GM12878 (cell line): ENCODE data around the gene PLPP7. TPM values are rescaled to one million over a fixed set of nuclear protein-coding genes. Genes with fewer than 3 reads are reported as not detected.
A peak's percentile ranks its signal among the peaks of the same experiment; 100 is the strongest.
"Not testable (repeated sequence)": the region's sequence is repeated elsewhere in the genome, so short reads cannot be mapped to it uniquely, and the experiment has no call there.

Source experiments
- ATAC-seq: fragments of 200-7000 bp; cut with Tn5 transposase; 3 replicates; pipeline ENCODE4 v1.9.1; 2020; ENCODE audit warnings: mild to moderate bottlenecking, moderate library complexity
- BruUV-seq: library from RNA; stranded (reverse); fragments of 400-500 nt; replicated peaks from 2 replicates; lab custom pipeline; 2021; lab: Mats Ljungman, UMichigan
- CTCF ChIA-PET: fragments of 300-600 bp; sonication (Branson Sonifier 250); formaldehyde crosslinking; extraction: SDS; loops from one replicate; lab custom pipeline; 2021; ENCODE audit warnings: inconsistent platforms; lab: Yijun Ruan, JAX
- POLR2A ChIA-PET: fragments of 350-600 bp; formaldehyde crosslinking; extraction: SDS; loops from one replicate; lab custom pipeline; 2021; ENCODE audit warnings: inconsistent platforms; lab: Charles Lee
- RAD21 ChIA-PET: fragments of 300-600 bp; sonication (Branson Sonifier 250); formaldehyde crosslinking; loops from one replicate; lab custom pipeline; 2023; ENCODE audit warnings: antibody characterized with exemption; ENCODE audit not compliant: unreplicated experiment; lab: Charles Lee
- SMC1A ChIA-PET: fragments of 300-600 bp; sonication (Branson Sonifier 250); formaldehyde crosslinking; loops from one replicate; lab custom pipeline; 2023; ENCODE audit not compliant: unreplicated experiment, uncharacterized antibody; lab: Charles Lee
- DNase-seq: peaks from one replicate; pipeline ENCODE4 v3.0.0-alpha.2; 2011; ENCODE audit warnings: low read depth, low spot score
- FAIRE-seq: peaks from 3 replicates; lab custom pipeline; 2011; peaks lifted over from hg19 to GRCh38; lab: Jason Lieb, UNC
- H2AFZ ChIP-seq: 2 replicates; pipeline ENCODE4 v1.6.0; 2011; ENCODE audit warnings: low read depth, low read length, control low read depth; ENCODE audit not compliant: control insufficient read depth
- H3K27ac ChIP-seq: 2 replicates; pipeline ENCODE4 v1.5.1; 2011; ENCODE audit warnings: control low read depth; ENCODE audit not compliant: control insufficient read depth, insufficient read depth
- H3K27me3 ChIP-seq, 2 experiments: replicated peaks in 1 of 2; 2 replicates each; pipeline versions ENCODE4 v1.6.0 to v1.6.1; 2011; ENCODE audit warnings: low read length in 1 of 2; ENCODE audit not compliant: control insufficient read depth in 2 of 2, insufficient read depth in 2 of 2
- H3K36me3 ChIP-seq, 2 experiments: 2 replicates each; pipeline ENCODE4 v1.5.1; 2011; ENCODE audit warnings: low read length in 1 of 2; ENCODE audit not compliant: control insufficient read depth in 2 of 2, insufficient read depth in 2 of 2
- H3K4me1 ChIP-seq: 2 replicates; pipeline ENCODE4 v1.6.1; 2011; ENCODE audit warnings: mild to moderate bottlenecking, low read length, moderate library complexity, mixed read lengths; ENCODE audit not compliant: control insufficient read depth, insufficient read depth
- H3K4me2 ChIP-seq: 2 replicates; pipeline ENCODE4 v1.6.0; 2011; ENCODE audit warnings: control low read depth; ENCODE audit not compliant: control insufficient read depth, insufficient read depth
- H3K4me3 ChIP-seq: fragments of 200-600 bp; sonication (generic); 2 replicates; pipeline ENCODE4 v1.5.1; 2016
- H3K79me2 ChIP-seq: 2 replicates; pipeline ENCODE4 v1.6.0; 2011; ENCODE audit warnings: low read length; ENCODE audit not compliant: control insufficient read depth, insufficient read depth
- H3K9ac ChIP-seq: 2 replicates; pipeline ENCODE4 v1.8.0; 2011; ENCODE audit warnings: low read length, control low read depth, mixed read lengths; ENCODE audit not compliant: control insufficient read depth, insufficient read depth
- H3K9me3 ChIP-seq: replicated peaks from 3 replicates; pipeline ENCODE4 v1.5.1; 2011; ENCODE audit warnings: mild to moderate bottlenecking, low read length; ENCODE audit not compliant: control insufficient read depth, insufficient read depth
- H4K20me1 ChIP-seq: 2 replicates; pipeline ENCODE4 v1.6.0; 2011; ENCODE audit not compliant: control insufficient read depth, insufficient read depth
- CTCF ChIP-seq, 3 experiments: IDR thresholded peaks in 2 of 3; conservative IDR thresholded peaks in 1 of 3; 2 replicates each; pipeline ENCODE4 v1.5.1; 2011; ENCODE audit warnings: low read depth in 3 of 3, low read length in 3 of 3, mild to moderate bottlenecking in 3 of 3, control low read depth in 2 of 3, moderate library complexity in 2 of 3, inconsistent platforms in 1 of 3, mixed read lengths in 1 of 3; ENCODE audit not compliant: control insufficient read depth in 2 of 3, insufficient read depth in 1 of 3; ENCODE audit errors: extremely low read depth in 1 of 3
- IRF3 ChIP-seq: fragments of 450-650 bp; IDR thresholded peaks from 2 replicates; pipeline ENCODE4 v1.6.1; 2014; ENCODE audit warnings: mild to moderate bottlenecking
- RAD21 ChIP-seq: IDR thresholded peaks from 2 replicates; pipeline ENCODE4 v1.6.1; 2011; ENCODE audit warnings: mild to moderate bottlenecking, low read depth, low read length, moderate library complexity; ENCODE audit not compliant: insufficient read depth
- SMARCA5 ChIP-seq: fragments of 450-650 bp; IDR thresholded peaks from 2 replicates; pipeline ENCODE4 v1.6.1; 2017; ENCODE audit warnings: mild to moderate bottlenecking
- SMC3 ChIP-seq: IDR thresholded peaks from 2 replicates; pipeline ENCODE4 v1.6.1; 2011; ENCODE audit warnings: low read length, improper control_type of control experiment, borderline replicate concordance
- WGBS: methylation state at CpG from one replicate; pipeline ENCODE4 v1.1.6; 2016; ENCODE audit warnings: low lambda C conversion rate; ENCODE audit not compliant: insufficient replicate concordance, insufficient coverage; ENCODE audit errors: missing lambda C conversion rate; 5-methylcytosine and 5-hydroxymethylcytosine counted together
- in situ Hi-C: fragments of 300-500 bp; cut with MboI; formaldehyde crosslinking; loops from 9 replicates; pipeline ENCODE4 v1.14.3; 2018; ENCODE audit warnings: mixed read lengths
- intact Hi-C: fragments of 100-400 bp; cut with micrococcal nuclease; formaldehyde crosslinking; loops from one replicate; pipeline ENCODE4 v1.14.2; 2022; ENCODE audit not compliant: unreplicated experiment
- polyA plus RNA-seq, 11 experiments: library from polyadenylated mRNA; depleted of rRNA in 4 of 11; unstranded in 6 of 11; stranded (reverse) in 5 of 11; fragments of >200 nt; fragmentation: Nextera tagmentation in 4 of 11; fragmentation: Illumina TruSeq in 1 of 11; extraction: Ambion mirVana in 4 of 11; extraction: Trizol in 1 of 11; gene quantifications; 1 replicate in 1 of 11; 2 replicates in 10 of 11; pipeline versions ENCODE4 v1.2.1 to v1.2.3, GENCODE V29; 2011 to 2016; ENCODE audit warnings: inconsistent platforms in 2 of 11, missing spikeins in 2 of 11, low read depth in 1 of 11
- total RNA-seq, 4 experiments: library from RNA; depleted of rRNA in 3 of 4; stranded (reverse); fragments of >200 nt in 3 of 4; fragmentation: Illumina TruSeq in 1 of 4; extraction: Trizol in 1 of 4; gene quantifications; 2 replicates each; pipeline versions ENCODE4 v1.2.1 to v1.2.3, GENCODE V29; 2013 to 2021

PLPP7 gene
- total and polyA plus RNA-seq, 10 of the 15 experiments (the other 5 are each of a cell fraction or from before 2014, with no cell fraction given), result 0.05 to 1.0 (median 0.40) TPM; not detected in 3

- TF ChIP-seq CTCF (IDR thresholded peaks at IDR 0.05 in 2 of 3, conservative IDR thresholded peaks at IDR 0.05 in 1 of 3; ENCODE audit: control insufficient read depth in 2 of 3, extremely low read depth in 1 of 3, insufficient read depth in 1 of 3, low read depth in 3 of 3, low read length in 3 of 3), result peak; percentile 85 to 91 (median 88)
- TF ChIP-seq RAD21, result peak; percentile 87
- TF ChIP-seq SMC3, result peak; percentile 85
- 0 out of 2 replicates have a peak, but pooled peaks have one; percentile 32 for TF ChIP-seq IRF3
- TF ChIP-seq SMARCA5, result peak; percentile 34; the same call in 1 of the 2 replicates
- TF ChIP-seq, all 136 proteins: peak for 10
Observed at GRCh38 chr9:131349881-131350563, 60.5 kb downstream of the PLPP7 start (continued).

GRCh38 chr9:131356479-131356878 lies 67.0 kb downstream of the PLPP7 start:
- not testable (repeated sequence) for BruUV-seq

More at GRCh38 chr9:131356479-131356878, 67.0 kb downstream of the PLPP7 start:
- H2AFZ ChIP-seq, H3K36me3 ChIP-seq, H3K9ac ChIP-seq, H3K79me2 ChIP-seq, ATAC-seq, in situ Hi-C loops, DNase-seq, H3K4me3 ChIP-seq, H3K4me1 ChIP-seq, FAIRE-seq, H3K9me3 ChIP-seq, RAD21 ChIA-PET, H4K20me1 ChIP-seq, H3K27ac ChIP-seq, intact Hi-C loops, H3K4me2 ChIP-seq, SMC1A ChIA-PET, H3K27me3 ChIP-seq: not testable (repeated sequence)
- CTCF ChIA-PET, result interaction anchor here (0.8 to 1.0 kb wide), 2 partner anchors 11 to 40 kb away, joined by 3 read pairs; no protein-coding TSS in a partner anchor
- WGBS, result 14% methylated on average over 5 of the region's 6 CpGs
- POLR2A ChIA-PET, result interaction anchor here (0.6 kb wide), 1 partner anchor 191 kb away, joined by 5 read pairs; no protein-coding TSS in a partner anchor
